H1 (cell line): ENCODE measurements around the gene GAK. TPM values are rescaled to one million over a fixed set of nuclear protein-coding genes. Genes with fewer than 3 reads are reported as not detected.

ENCODE experiments used
- ATF2 ChIP-seq: IDR thresholded peaks from 2 replicates; pipeline ENCODE4 v1.6.1; 2012; ENCODE audit warnings: low read length, inconsistent platforms
- polyA plus RNA-seq, 7 experiments: library from polyadenylated mRNA; depleted of rRNA in 3 of 7; stranded (reverse) in 5 of 7; unstranded in 2 of 7; fragments of >200 nt in 5 of 7; fragments of 200-250 nt in 2 of 7; gene quantifications; 1 replicate in 5 of 7; 2 replicates in 1 of 7; 4 replicates in 1 of 7; pipeline versions ENCODE4 v1.2.1 to v1.2.3, GENCODE V29; 2011 to 2013; ENCODE audit warnings: missing spikeins in 2 of 7, mixed read lengths in 2 of 7
- total RNA-seq: library from RNA; stranded (reverse); fragmentation: NEBNext Ultra II Directional; extraction: Animal tissue kit (Norgen Biotek cat#: 25700); gene quantifications from 2 replicates; pipeline ENCODE4 v1.2.1, GENCODE V29; 2021

The GAK gene
- total and polyA plus RNA-seq, 2 of the 8 experiments (the other 6 are each of a cell fraction or from before 2014, with no cell fraction given), result 31.5 to 70.8 TPM

- no peak for TF ChIP-seq ATF2
Observed at GRCh38 chr4:819401-820229, 112.5 kb downstream of the GAK start (continued).
